GM18499 (cell line): ENCODE results near the gene MPIG6B.

Experiments used
- ATAC-seq: cut with Tn5 transposase; IDR thresholded peaks from one replicate; pipeline ENCODE4 v1.9.1; 2021; ENCODE audit warnings: moderate number of reproducible peaks; ENCODE audit not compliant: insufficient read depth, unreplicated experiment

MPIG6B gene

GRCh38 chr6:31764198-31764597 is 41.0 kb downstream of the MPIG6B start:
- no peak for ATAC-seq

- no peak for ATAC-seq
These were observed 42.4 kb downstream of the MPIG6B start for GRCh38 chr6:31765559-31765909.

GRCh38 chr6:31765910-31766794 is 43.0 kb downstream of the MPIG6B start:
- no peak for ATAC-seq

- no peak for ATAC-seq
These were observed 44.0 kb downstream of the MPIG6B start for GRCh38 chr6:31767096-31767645.

GRCh38 chr6:31768363-31769257 is 45.4 kb downstream of the MPIG6B start:
- no peak for ATAC-seq

- no peak for ATAC-seq
These were observed 46.7 kb downstream of the MPIG6B start for GRCh38 chr6:31769684-31770371.

GRCh38 chr6:31770860-31771259 is 47.7 kb downstream of the MPIG6B start:
- no peak for ATAC-seq

GRCh38 chr6:31771992-31772358 is 48.8 kb downstream of the MPIG6B start:
- no peak for ATAC-seq

GRCh38 chr6:31775184-31775583 is 52.0 kb downstream of the MPIG6B start:
- no peak for ATAC-seq

- no peak for ATAC-seq
These were observed 52.7 kb downstream of the MPIG6B start for GRCh38 chr6:31775633-31776484.
